Kidney capillary endothelial cell (primary cell): ENCODE data around the gene PFKFB2.

ENCODE experiments used
- DNase-seq: peaks from one replicate; pipeline ENCODE4 v3.0.0-alpha.2; 2018; ENCODE audit warnings: low spot score

Gene PFKFB2

GRCh38 chr1:207067185-207067584 lies 14.1 kb downstream of the PFKFB2 start:
- no peak for DNase-seq

DNA sequence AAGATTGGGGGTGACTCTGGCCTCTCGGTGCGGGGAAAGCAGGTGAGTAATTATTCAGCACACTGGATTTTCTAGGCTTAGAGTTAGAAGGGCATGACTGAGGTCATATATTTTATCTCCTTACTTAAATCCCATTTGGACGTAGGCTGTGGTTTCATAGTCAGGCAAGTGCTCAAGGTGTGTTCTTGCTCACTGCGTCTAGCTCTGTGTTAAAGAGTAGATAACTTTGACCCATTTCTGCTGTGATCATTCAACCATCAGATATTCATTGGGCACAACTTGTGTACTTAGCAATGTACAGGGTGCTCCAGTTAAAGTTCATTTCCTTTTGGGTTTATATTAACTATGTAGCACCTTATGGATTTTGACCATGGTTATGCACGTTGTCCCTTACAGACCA lies 14.6 kb downstream of the PFKFB2 start:
- no peak for DNase-seq

DNA sequence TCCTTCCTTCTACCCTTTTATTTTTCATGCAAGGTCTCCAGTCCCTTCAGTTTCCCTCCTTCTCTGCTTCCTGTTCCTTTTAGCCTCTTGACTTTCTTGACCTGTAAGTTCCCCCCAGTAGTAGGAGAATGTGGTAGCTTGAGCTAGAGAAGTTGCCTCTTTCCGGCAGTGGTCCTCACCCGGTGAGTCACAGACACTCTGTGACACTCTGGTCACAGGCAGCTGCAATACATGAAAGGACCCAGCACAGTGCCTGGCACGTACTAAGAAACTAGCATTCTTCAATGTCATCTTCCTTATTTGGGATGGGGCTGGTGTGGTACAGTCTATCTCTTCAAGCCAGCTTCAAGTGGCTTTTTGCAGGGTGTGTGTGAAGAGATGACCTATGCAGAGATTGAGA lies 16.0 kb downstream of the PFKFB2 start:
- DNase-seq = no peak

DNA sequence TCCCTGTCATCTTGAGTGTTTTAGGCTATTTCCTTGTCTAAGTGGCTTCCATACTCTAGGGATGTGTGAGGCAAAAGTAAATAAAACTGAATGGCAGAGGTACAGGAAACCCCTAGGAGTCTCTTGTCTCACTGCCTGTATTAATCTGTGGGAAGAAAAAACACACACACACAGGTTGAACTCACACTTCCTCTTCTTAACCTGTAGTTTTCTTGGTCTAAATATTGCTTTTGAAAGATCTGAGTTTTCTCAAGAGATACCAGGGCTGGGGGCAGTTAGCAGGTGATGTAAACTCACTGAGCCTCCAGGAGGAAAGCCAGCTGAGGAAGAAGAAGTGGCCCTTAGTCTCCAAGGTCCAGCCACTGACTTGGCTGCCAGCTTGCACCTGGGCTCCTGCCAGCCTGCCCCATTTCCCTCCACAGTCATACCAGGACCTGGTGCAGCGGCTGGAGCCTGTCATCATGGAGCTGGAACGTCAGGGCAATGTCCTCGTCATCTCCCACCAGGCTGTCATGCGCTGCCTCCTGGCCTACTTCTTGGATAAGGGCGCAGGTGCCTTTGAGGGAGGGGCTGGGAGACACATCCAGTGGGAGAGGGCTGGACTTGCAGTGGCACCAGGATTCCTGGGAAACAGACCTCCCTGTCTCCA lies 16.9 kb downstream of the PFKFB2 start:
- DNase-seq = no peak

DNA sequence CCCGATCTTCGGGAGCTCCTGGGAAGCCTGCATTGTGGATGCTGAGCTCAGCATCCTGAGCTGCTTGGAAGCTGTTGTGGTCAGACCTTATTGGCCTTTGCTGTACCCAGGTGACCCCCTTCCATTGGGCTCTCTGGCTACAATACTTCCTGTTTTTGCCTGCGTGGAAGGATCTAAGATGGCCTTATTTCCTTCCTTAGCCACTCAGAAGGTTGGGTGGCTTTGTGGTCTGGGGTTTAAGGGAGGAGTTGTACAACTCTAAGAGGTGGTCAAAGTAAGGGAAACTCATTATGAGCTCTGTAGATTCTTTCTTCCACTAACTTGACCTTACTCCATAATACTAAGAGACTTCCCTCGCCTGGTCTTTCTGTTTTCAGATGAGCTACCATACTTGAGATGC lies 17.7 kb downstream of the PFKFB2 start:
- no peak for DNase-seq

GRCh38 chr1:207071426-207071825 lies 18.4 kb downstream of the PFKFB2 start:
- DNase-seq = no peak

DNA sequence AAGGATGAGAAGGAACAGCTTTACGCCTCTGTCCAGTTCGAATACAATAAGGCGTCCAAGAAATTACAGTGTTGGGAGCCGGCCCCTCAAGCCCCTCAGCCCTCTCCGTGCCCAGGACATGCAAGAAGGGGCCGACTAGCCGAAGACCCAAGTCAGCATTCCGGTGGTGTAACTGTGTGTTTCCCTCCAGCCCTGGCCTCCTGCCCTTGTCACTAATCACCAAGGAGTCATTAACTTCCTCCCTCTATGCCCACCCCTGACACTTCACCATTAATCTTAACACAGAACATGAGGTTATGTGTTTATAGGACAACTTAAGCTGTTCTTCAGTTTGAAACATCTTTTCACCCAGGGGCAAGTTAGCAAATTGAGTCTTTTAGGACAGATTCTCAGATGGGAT lies 19.2 kb downstream of the PFKFB2 start:
- no peak for DNase-seq

GRCh38 chr1:207073906-207074820 lies 21.1 kb downstream of the PFKFB2 start:
- DNase-seq = no peak

DNA sequence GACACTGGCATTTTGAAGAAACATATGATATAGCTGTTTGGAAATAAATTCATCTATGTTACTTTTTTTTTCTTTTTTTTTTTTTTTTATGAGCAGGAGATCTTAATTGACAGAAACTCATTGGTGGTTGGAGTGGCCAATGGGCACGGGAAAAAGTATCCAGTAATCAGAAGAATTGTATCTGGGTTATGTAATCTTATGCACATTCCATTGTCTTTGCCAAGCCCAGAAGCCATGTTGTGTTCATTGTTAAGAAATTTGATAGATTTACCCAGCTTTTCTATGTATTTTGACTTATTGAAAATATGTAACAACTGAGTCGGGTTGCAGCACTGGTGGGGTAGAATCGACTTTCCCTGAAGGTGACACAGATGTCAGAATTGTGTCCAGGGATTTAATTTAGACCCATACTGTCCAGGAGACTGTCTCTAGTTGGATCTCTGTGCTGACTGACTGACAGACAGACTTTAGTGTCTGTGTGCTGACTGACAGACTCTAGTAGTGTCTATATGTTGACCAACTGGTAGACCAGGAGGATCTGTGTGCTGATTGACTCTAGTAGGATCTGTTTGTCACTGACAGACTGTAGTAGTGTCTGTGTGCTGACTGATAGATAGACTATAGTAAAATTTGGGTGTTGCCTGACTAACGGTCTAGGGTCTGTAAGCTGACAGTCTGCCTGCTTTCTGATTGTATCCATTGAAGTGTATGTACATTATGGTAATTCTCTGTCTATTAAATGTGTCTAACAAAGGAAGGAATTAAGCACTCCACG lies 23.3 kb downstream of the PFKFB2 start:
- no peak for DNase-seq

DNA sequence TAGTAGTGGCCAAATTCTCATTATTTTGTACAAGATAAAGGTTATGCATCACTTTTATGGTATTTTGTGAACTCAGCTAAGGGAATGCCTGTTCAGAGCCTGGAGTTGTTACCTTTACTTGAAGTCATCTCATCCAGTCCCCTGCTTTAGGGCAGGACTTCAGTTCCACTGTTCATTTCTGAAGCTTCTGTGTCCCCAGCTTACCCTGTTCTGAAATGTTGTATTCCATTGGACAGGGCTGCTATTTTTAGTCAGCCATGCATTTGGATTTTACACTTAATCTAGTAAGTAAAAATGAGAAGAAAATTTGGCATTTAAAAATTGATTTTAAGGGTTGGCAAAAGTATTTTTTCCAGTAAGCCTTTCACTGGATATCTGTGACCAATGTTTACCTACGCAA lies 23.9 kb downstream of the PFKFB2 start:
- DNase-seq = no peak

- DNase-seq = peak; percentile 66
Observed at GRCh38 chr1:207077470-207078377, 24.6 kb downstream of the PFKFB2 start.

DNA sequence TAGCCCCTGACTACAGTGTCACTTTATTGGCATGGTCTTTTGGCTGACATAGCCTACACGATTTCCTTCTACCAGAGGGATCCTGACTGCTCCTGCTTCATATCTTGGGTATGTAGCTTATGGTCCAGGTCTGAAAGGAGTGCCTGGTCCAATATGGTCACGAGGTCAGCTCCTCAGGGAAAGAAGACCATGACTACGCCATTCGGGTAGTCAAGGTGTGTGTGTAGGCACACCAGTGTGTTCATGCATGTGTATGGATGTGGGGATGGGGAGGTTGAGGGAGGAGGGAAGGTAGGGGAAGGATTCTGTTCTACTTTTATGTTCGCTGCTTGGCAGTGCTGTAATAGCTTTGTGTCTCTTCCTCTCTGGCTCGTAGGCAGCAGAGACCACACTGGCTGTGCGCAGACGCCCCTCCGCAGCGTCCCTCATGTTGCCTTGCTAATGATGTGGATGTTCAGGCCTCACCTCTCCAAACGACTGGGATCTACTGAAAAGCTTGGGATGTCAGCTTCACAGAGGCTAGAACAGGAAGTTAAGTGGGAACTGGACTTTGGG lies 25.6 kb downstream of the PFKFB2 start:
- no peak for DNase-seq

GRCh38 chr1:207079706-207080241 lies 26.7 kb downstream of the PFKFB2 start:
- DNase-seq = no peak

DNA sequence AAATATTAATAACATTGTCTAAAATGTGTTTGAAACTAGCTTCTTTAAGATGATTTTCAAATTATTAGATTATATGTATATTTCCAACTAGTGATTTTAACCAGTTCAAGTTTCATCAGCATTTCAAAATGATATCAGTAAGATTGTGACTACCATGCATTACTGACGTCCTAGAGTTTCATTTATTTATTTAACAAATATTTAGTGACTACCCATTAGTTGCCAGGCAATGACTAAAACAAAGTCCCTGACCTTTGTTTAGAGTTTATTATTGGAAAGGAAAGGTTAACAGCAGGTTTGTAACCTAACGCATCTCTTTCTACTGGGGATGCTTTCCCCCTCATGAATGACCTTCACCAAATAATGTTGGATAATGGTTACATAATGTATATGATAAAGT lies 28.0 kb downstream of the PFKFB2 start:
- DNase-seq = no peak

GRCh38 chr1:207081806-207082205 lies 28.7 kb downstream of the PFKFB2 start:
- no peak for DNase-seq

DNA sequence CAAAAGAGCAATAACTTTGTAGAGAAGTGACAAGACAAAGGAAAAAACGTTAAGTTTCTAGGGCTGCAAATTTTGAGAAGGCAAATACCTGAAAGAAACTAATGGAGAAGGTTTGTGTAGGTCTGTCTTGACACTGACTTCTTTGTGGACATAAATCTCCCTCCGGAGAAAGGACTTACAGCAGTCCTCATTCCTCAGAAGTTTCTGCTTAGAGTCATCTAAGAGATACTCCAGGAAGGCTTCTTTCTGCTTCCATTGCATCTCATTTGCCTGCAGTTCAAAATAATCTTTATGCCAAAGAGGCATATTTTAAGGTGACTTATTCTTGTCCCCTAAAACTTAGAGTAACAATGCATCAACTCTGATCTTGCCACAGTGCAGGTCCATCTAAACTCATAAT lies 31.2 kb downstream of the PFKFB2 start:
- DNase-seq = no peak

GRCh38 chr1:207084701-207085180 lies 31.7 kb downstream of the PFKFB2 start:
- peak; percentile 20 for DNase-seq

DNA sequence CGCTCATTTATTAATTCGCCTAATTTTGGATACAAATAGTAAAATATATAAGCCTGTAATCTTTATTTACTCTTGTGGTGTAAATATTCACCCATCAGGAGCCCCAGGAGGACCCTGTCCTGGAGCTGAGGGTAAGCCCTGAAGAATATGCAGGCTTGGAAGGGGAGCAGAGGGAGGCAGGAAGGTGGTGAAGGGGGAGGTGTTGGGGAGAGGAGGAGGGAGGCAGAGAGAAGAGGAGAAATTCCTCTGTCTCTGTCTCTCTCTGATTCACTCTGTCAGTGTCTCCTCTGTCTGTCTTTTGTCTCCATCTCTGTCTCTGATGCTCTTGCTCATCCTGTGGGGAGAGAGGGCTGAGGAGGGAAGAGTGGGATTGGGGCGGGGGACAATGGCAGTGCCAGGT lies 32.8 kb downstream of the PFKFB2 start:
- DNase-seq = no peak

DNA sequence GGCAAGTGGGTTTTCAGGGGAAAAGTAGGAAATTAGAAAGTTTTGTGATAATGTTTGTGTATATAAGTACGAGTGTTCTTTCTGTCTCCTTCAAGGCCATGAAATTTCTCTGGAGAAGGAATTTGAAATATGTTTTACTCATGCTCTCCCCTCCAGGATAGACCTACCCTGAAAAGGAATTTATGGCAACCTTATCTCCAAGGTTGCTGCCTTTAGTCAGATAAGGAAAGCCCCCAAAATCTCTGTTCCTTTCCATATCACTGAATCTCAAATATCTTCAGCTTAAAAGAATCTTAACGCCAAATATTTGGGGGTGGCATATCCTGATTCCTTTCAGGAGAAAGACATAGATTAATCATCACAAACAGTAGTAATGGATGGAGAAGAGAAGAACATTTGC lies 35.1 kb downstream of the PFKFB2 start:
- DNase-seq = no peak

GRCh38 chr1:207088701-207089626 lies 35.9 kb downstream of the PFKFB2 start, which contains the start of gene C4BPB:
Gene C4BPB (plus strand): TSS chr1:207088860. CDS start chr1:207089532, 672 bp downstream.
- no peak for DNase-seq
